Endodermal cell (in vitro differentiated cells): ENCODE measurements around the gene EZH1. TPM values are rescaled to one million over a fixed set of nuclear protein-coding genes. Genes with fewer than 3 reads are reported as not detected.

Experiments used
- DNase-seq: peaks from one replicate; pipeline ENCODE4 v3.0.0-alpha.2; 2017
- H3K27ac ChIP-seq: 2 replicates; pipeline ENCODE4 v1.5.1; 2013; ENCODE audit warnings: mild to moderate bottlenecking, low read depth, low read length, moderate library complexity
- H3K27me3 ChIP-seq: 2 replicates; pipeline ENCODE4 v1.6.1; 2013; ENCODE audit warnings: mild to moderate bottlenecking, low read length, moderate library complexity; ENCODE audit not compliant: insufficient read depth, control insufficient read depth, poor library complexity, severe bottlenecking
- H3K36me3 ChIP-seq: 2 replicates; pipeline ENCODE4 v1.7.0; 2013; ENCODE audit warnings: mild to moderate bottlenecking, low read length, moderate library complexity; ENCODE audit not compliant: control insufficient read depth, insufficient read depth
- H3K4me1 ChIP-seq: one replicate; pipeline ENCODE4 v1.7.0; 2013; ENCODE audit warnings: low read length; ENCODE audit not compliant: control insufficient read depth, insufficient read depth
- H3K4me3 ChIP-seq: 2 replicates; pipeline ENCODE4 v1.5.1; 2013; ENCODE audit warnings: mild to moderate bottlenecking, low read length, moderate library complexity
- H3K9ac ChIP-seq: 2 replicates; pipeline ENCODE4 v1.6.1; 2013; ENCODE audit warnings: mild to moderate bottlenecking, low read length, moderate library complexity; ENCODE audit not compliant: poor library complexity, severe bottlenecking; ENCODE audit errors: extremely low read depth
- H3K9me3 ChIP-seq: 2 replicates; pipeline ENCODE4 v1.6.1; 2013; ENCODE audit warnings: mild to moderate bottlenecking, low read length, moderate library complexity; ENCODE audit not compliant: control insufficient read depth
- H3K27ac Mint-ChIP-seq: 2 replicates; pipeline ENCODE4 v1.8.0; 2020; ENCODE audit warnings: mixed read lengths
- H3K27me3 Mint-ChIP-seq: 2 replicates; pipeline ENCODE4 v1.8.0; 2021; ENCODE audit warnings: mild to moderate bottlenecking, mixed read lengths; ENCODE audit not compliant: insufficient read depth
- H3K36me3 Mint-ChIP-seq: 2 replicates; pipeline ENCODE4 v1.8.0; 2020; ENCODE audit warnings: low read depth, mixed read lengths
- H3K4me1 Mint-ChIP-seq: 2 replicates; pipeline ENCODE4 v1.8.0; 2020; ENCODE audit warnings: mixed read lengths
- H3K4me3 Mint-ChIP-seq: 2 replicates; pipeline ENCODE4 v1.8.0; 2020; ENCODE audit warnings: mild to moderate bottlenecking, moderate library complexity, mixed read lengths
- H3K9me3 Mint-ChIP-seq: 2 replicates; pipeline ENCODE4 v1.8.0; 2020; ENCODE audit warnings: mild to moderate bottlenecking, mixed read lengths
- CTCF ChIP-seq: fragments of 200-600 bp; sonication (generic); conservative IDR thresholded peaks from 2 replicates; pipeline ENCODE4 v1.5.0; 2021; ENCODE audit warnings: antibody characterized with exemption, mild to moderate bottlenecking
- WGBS, 2 experiments: methylation state at CpG; one replicate each; pipeline versions ENCODE4 v1.1.5 to v1.1.7; 2013; ENCODE audit warnings: missing lambda C conversion rate in 2 of 2, mixed read lengths in 1 of 2; ENCODE audit not compliant: insufficient coverage in 1 of 2, insufficient read length in 1 of 2; 5-methylcytosine and 5-hydroxymethylcytosine counted together
- total RNA-seq, 2 donors: library from RNA; stranded (reverse); fragmentation: NEBNext Ultra II Directional in 1 of 2; extraction: Animal tissue kit (Norgen Biotek cat#: 25700) in 1 of 2; gene quantifications; 2 replicates in 1 of 2; 3 replicates in 1 of 2; pipeline ENCODE4 v1.2.1, GENCODE V29; 2021

EZH1 gene
- total RNA-seq, 2 donors from 2014 or later = 26.0 to 27.2 TPM

- Mint-ChIP-seq H3K4me3 (peak within 1 kb of the TSS; percentile 57), H3K36me3 (peaks cover 24% of the 10 kb centered on the region), H3K27ac (peak within 1 kb of the TSS; percentile 39), H3K27me3 (peaks cover 38% of the 10 kb centered on the region), H3K9me3 (no peaks in the 10 kb centered on the region), H3K4me1 (peaks cover 19% of the 10 kb centered on the region)
- H3K9me3 ChIP-seq = no peaks in the 10 kb centered on the region
- no peaks in the 10 kb centered on the region for H3K4me1 ChIP-seq
- WGBS, 2 experiments = 5 to 7% methylated on average over 23 to 65 of the region's 65 CpGs
- no peak within 1 kb of the TSS for H3K9ac ChIP-seq
- H3K27me3 ChIP-seq = peaks cover 38% of the 10 kb centered on the region
- DNase-seq = peak; percentile 87
- no peak for TF ChIP-seq CTCF
- peaks cover 23% of the 10 kb centered on the region for H3K36me3 ChIP-seq
- H3K4me3 ChIP-seq = peak within 1 kb of the TSS; percentile 71
- no peak within 1 kb of the TSS for H3K27ac ChIP-seq
Measured at GRCh38 chr17:42779936-42780850, 35.4 kb upstream of the EZH1 start, which contains the start of gene WNK4. Gene WNK4 (plus strand): TSS chr17:42780610. CDS start chr17:42780699, 89 bp downstream.

GRCh38 chr17:42779304-42779935 lies 34.6 kb upstream of the EZH1 start:
- no peaks in the 10 kb centered on the region for H3K9me3 ChIP-seq
- Mint-ChIP-seq H3K4me1 (peaks cover 19% of the 10 kb centered on the region), H3K4me3 (peak overlapping the region; percentile 57), H3K9me3 (no peaks in the 10 kb centered on the region), H3K27me3 (peaks cover 36% of the 10 kb centered on the region), H3K36me3 (peaks cover 27% of the 10 kb centered on the region), H3K27ac (peak overlapping the region; percentile 39)
- no peak overlapping the region for H3K9ac ChIP-seq
- 84 to 100% methylated on average over 1 to 3 of the region's 3 CpGs for WGBS, 2 experiments
- no peaks in the 10 kb centered on the region for H3K4me1 ChIP-seq
- peaks cover 27% of the 10 kb centered on the region for H3K36me3 ChIP-seq
- DNase-seq = no peak
- no peak overlapping the region for H3K4me3 ChIP-seq
- no peak for TF ChIP-seq CTCF
- peaks cover 38% of the 10 kb centered on the region for H3K27me3 ChIP-seq
- H3K27ac ChIP-seq = no peak overlapping the region

- no peaks in the 10 kb centered on the region for H3K9me3 ChIP-seq
- H3K9ac ChIP-seq = no peak overlapping the region
- 75 to 85% methylated on average over 2 to 5 of the region's 5 CpGs for WGBS, 2 experiments
- Mint-ChIP-seq H3K36me3 (peaks cover 27% of the 10 kb centered on the region), H3K4me3 (no peak overlapping the region), H3K9me3 (no peaks in the 10 kb centered on the region), H3K27ac (no peak overlapping the region), H3K27me3 (peaks cover 28% of the 10 kb centered on the region), H3K4me1 (peaks cover 23% of the 10 kb centered on the region)
- no peaks in the 10 kb centered on the region for H3K4me1 ChIP-seq
- H3K27me3 ChIP-seq = peaks cover 31% of the 10 kb centered on the region
- TF ChIP-seq CTCF = no peak
- no peak for DNase-seq
- H3K36me3 ChIP-seq = peaks cover 27% of the 10 kb centered on the region
- H3K27ac ChIP-seq = no peak overlapping the region
- no peak overlapping the region for H3K4me3 ChIP-seq
Measured at GRCh38 chr17:42778570-42778969, 33.7 kb upstream of the EZH1 start.
